ENCODE results near the gene UBE2L3.

UBE2L3 gene

DNA sequence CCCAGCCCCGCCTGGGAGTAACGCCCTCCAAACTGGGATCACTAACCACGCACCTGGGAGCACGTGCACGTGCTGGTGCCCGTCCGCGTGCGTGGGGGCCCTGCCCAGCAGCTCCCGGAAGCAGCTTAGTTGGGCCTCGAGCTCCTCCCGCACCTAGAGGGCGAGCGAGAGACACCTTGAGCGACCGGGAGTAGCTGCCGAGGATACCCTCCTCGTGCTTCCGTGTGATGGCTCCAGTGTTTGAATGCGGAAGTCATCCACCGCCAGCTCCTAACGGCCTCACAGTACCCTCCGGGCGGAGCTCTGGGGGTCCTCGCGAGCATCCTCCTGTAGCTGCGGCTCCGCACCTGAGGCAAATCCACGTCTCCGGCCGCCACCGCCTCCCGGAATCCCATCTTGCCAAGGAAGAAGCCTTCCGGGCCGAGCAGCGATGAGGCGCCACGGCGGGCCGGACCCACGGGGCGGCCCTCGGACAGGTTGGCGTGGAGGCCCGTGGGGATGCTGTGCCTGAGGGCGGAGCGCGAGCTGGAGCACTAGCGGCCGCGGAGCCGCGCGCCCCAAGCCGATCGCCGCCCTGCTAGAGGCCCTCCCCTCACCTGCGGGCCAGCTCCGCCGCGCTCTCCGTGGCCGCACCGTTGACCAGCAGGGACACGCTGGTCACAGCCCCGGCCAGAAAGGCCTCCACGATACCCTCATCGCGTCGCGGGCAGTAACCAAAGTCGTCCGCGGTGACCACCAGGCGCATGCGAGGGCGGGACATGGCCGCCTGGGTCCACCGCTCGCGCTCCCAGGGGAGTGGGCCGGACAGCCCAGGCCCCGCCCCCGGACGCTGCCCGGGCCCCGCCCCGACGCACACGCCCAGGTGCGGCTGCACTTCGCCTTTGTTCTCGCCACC lies 62.0 kb downstream of the UBE2L3 start, which contains the start of gene YDJC:
TSS of gene YDJC (minus strand) at position 768 of the 895 bp plus-strand sequence. CDS start at position 760, 8 bp downstream.
- DNase-seq, result peak; percentile 96
- no peak within 1 kb of the TSS for H4K5ac ChIP-seq (ENCODE audit: low read length)
- peak within 1 kb of the TSS; percentile 80 for H3K4me3 ChIP-seq (ENCODE audit: low read length)
- peaks cover 5% of the 10 kb centered on the region for H3K79me2 ChIP-seq (ENCODE audit: control insufficient read depth, insufficient read depth, low read length)
- no peak within 1 kb of the TSS for H3K27ac ChIP-seq (ENCODE audit: low read depth, low read length)
- peak within 1 kb of the TSS; percentile 87 for H3K4me2 ChIP-seq (ENCODE audit: low read length)
- H4K8ac ChIP-seq (ENCODE audit: low read depth, low read length), result no peak within 1 kb of the TSS
- no CpG with 5 or more reads among the region's 93 CpGs for WGBS (ENCODE audit: extremely low coverage, insufficient coverage, low lambda C conversion rate)
- peaks cover 15% of the 10 kb centered on the region for H3K79me1 ChIP-seq (ENCODE audit: low read length)
- H2BK5ac ChIP-seq (ENCODE audit: low read length), result peak within 1 kb of the TSS; percentile 75
- peak within 1 kb of the TSS; percentile 99 for H3K56ac ChIP-seq (ENCODE audit: low read length)
- H3K4me1 ChIP-seq (ENCODE audit: control insufficient read depth, low read depth, low read length), result no peaks in the 10 kb centered on the region
- no peaks in the 10 kb centered on the region for H3K27me3 ChIP-seq (ENCODE audit: insufficient read depth, low read length, poor library complexity)
- no peak within 1 kb of the TSS for H2BK15ac ChIP-seq (replicated peaks; ENCODE audit: low read depth)
- H3K4ac ChIP-seq (ENCODE audit: low read depth, low read length), result peak within 1 kb of the TSS; percentile 74
- H2AK5ac ChIP-seq (ENCODE audit: low read length), result peak within 1 kb of the TSS; percentile 74
- no peaks in the 10 kb centered on the region for H3K36me3 ChIP-seq (ENCODE audit: control insufficient read depth, insufficient read depth, low read length)
- H3K18ac ChIP-seq (ENCODE audit: low read length), result peak within 1 kb of the TSS; percentile 33
- H2BK120ac ChIP-seq (ENCODE audit: low read depth, low read length), result no peak within 1 kb of the TSS
- peak within 1 kb of the TSS; percentile 98 for H3K9ac ChIP-seq (ENCODE audit: low read length)
- peak within 1 kb of the TSS; percentile 94 for H3K23ac ChIP-seq (ENCODE audit: low read length)

DNA sequence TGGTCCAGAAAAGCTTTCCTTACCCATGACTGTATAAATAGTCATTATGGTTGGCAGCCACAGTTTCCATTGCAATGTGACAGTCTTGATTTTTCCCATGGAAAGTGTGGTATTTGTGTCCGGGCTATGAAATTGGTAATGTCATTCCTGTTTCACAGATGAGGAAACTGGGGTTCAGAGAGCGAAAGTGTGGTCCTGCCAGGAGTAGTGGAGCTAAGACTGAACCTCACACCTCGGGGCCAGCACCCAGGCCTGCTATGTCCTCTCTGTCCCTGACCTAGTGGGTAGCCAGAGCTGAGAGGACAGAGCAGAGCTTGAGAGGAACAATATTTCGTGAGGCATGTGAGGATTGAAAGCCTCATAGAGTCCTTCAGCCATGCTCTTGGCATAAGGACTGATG lies 63.5 kb downstream of the UBE2L3 start:
- H3K9ac ChIP-seq (ENCODE audit: low read length), result no peak overlapping the region
- no peak overlapping the region for H2BK5ac ChIP-seq (ENCODE audit: low read length)
- peaks cover 14% of the 10 kb centered on the region for H3K79me1 ChIP-seq (ENCODE audit: low read length)
- no peak overlapping the region for H2BK15ac ChIP-seq (replicated peaks; ENCODE audit: low read depth)
- H3K56ac ChIP-seq (ENCODE audit: low read length), result no peak overlapping the region
- H3K23ac ChIP-seq (ENCODE audit: low read length), result no peak overlapping the region
- DNase-seq, result no peak
- WGBS (ENCODE audit: extremely low coverage, insufficient coverage, low lambda C conversion rate), result no CpG with 5 or more reads among the region's 4 CpGs
- no peak overlapping the region for H3K4me2 ChIP-seq (ENCODE audit: low read length)
- no peaks in the 10 kb centered on the region for H3K4me1 ChIP-seq (ENCODE audit: control insufficient read depth, low read depth, low read length)
- H2AK5ac ChIP-seq (ENCODE audit: low read length), result no peak overlapping the region
- no peaks in the 10 kb centered on the region for H3K36me3 ChIP-seq (ENCODE audit: control insufficient read depth, insufficient read depth, low read length)
- no peak overlapping the region for H3K27ac ChIP-seq (ENCODE audit: low read depth, low read length)
- no peak overlapping the region for H4K5ac ChIP-seq (ENCODE audit: low read length)
- H3K18ac ChIP-seq (ENCODE audit: low read length), result no peak overlapping the region
- H2BK120ac ChIP-seq (ENCODE audit: low read depth, low read length), result no peak overlapping the region
- no peak overlapping the region for H4K8ac ChIP-seq (ENCODE audit: low read depth, low read length)
- H3K4ac ChIP-seq (ENCODE audit: low read depth, low read length), result no peak overlapping the region
- no peaks in the 10 kb centered on the region for H3K27me3 ChIP-seq (ENCODE audit: insufficient read depth, low read length, poor library complexity)
- H3K79me2 ChIP-seq (ENCODE audit: control insufficient read depth, insufficient read depth, low read length), result peaks cover 5% of the 10 kb centered on the region
- no peak overlapping the region for H3K4me3 ChIP-seq (ENCODE audit: low read length)

DNA sequence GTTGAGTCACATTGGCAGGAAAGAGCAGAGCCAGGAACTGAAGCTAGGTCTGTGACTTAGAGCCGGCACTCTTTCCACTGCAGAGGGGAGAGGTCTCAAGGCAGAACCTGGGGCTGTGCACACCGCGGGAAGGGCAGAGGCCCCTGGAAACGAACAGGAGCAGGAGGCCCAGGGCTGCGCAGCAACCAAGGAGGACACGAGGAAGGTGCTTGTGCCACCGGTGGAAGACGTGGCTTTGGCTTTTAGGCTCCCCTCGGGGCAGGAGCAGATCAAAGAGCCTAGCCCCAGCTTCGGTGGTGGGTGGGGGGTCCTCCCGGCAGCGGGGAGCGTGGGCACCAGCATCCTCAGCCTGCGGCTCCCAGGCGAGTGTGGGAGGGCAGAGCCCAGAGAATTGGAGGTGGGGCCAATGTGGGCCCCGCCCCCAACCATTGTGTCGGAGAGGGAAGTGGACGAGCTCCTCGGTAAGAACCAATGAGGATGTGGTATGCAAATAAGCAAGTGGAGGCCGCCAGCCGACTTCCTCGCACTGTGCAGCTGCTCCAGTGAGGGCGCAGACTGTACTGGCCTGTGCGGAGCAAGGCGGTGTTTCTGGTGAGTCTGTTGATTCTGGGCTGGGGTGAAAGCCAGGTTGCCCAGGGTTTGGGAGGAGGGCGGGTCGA lies 64.9 kb downstream of the UBE2L3 start, which contains the start of gene CCDC116:
TSS of gene CCDC116 (plus strand) at position 524 of the 659 bp plus-strand sequence. CDS start 422 bp downstream, outside the sequence.
- Histone ChIP-seq H3K36me3 (ENCODE audit: control insufficient read depth, insufficient read depth, low read length) (no peaks in the 10 kb centered on the region), H3K4me3 (ENCODE audit: low read length) (no peak within 1 kb of the TSS), H4K5ac (ENCODE audit: low read length) (no peak within 1 kb of the TSS), H3K27ac (ENCODE audit: low read depth, low read length) (no peak within 1 kb of the TSS), H3K18ac (ENCODE audit: low read length) (no peak within 1 kb of the TSS), H3K4me2 (ENCODE audit: low read length) (no peak within 1 kb of the TSS), H2BK15ac (replicated peaks; ENCODE audit: low read depth) (no peak within 1 kb of the TSS), H3K79me1 (ENCODE audit: low read length) (peaks cover 7% of the 10 kb centered on the region), H3K56ac (ENCODE audit: low read length) (no peak within 1 kb of the TSS), H3K79me2 (ENCODE audit: control insufficient read depth, insufficient read depth, low read length) (peaks cover 5% of the 10 kb centered on the region), H4K8ac (ENCODE audit: low read depth, low read length) (no peak within 1 kb of the TSS), H2BK5ac (ENCODE audit: low read length) (no peak within 1 kb of the TSS), H3K9ac (ENCODE audit: low read length) (no peak within 1 kb of the TSS), H2BK120ac (ENCODE audit: low read depth, low read length) (no peak within 1 kb of the TSS), H3K4me1 (ENCODE audit: control insufficient read depth, low read depth, low read length) (no peaks in the 10 kb centered on the region), H3K23ac (ENCODE audit: low read length) (no peak within 1 kb of the TSS), H3K4ac (ENCODE audit: low read depth, low read length) (no peak within 1 kb of the TSS), H3K27me3 (ENCODE audit: insufficient read depth, low read length, poor library complexity) (no peaks in the 10 kb centered on the region), H2AK5ac (ENCODE audit: low read length) (no peak within 1 kb of the TSS)
- peak; percentile 63 for DNase-seq
- no CpG with 5 or more reads among the region's 27 CpGs for WGBS (ENCODE audit: extremely low coverage, insufficient coverage, low lambda C conversion rate)

DNA sequence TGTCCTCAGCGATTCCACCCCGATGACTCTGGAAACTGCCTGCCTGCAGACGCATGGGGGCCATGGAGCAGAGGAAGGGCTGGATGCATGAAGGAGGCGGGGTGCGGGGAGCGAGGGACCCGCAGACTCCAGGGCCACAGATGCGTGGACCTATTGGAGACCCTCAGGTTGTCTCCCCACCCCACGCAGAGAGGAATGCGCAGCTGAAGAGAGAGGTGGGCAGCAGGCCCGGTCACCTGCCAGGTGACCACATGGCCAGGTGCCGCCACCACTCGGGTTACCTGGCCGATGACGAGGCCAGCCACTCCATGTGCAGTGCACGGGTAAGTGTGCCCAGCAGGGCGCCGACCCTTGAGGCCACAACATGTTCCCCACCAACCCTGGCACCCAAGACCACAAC lies 65.4 kb downstream of the UBE2L3 start:
- no peak overlapping the region for H3K56ac ChIP-seq (ENCODE audit: low read length)
- no peak overlapping the region for H3K4me3 ChIP-seq (ENCODE audit: low read length)
- H4K5ac ChIP-seq (ENCODE audit: low read length), result no peak overlapping the region
- no peak overlapping the region for H2BK15ac ChIP-seq (replicated peaks; ENCODE audit: low read depth)
- H3K27me3 ChIP-seq (ENCODE audit: insufficient read depth, low read length, poor library complexity), result no peaks in the 10 kb centered on the region
- H3K36me3 ChIP-seq (ENCODE audit: control insufficient read depth, insufficient read depth, low read length), result no peaks in the 10 kb centered on the region
- H2AK5ac ChIP-seq (ENCODE audit: low read length), result no peak overlapping the region
- no CpG with 5 or more reads among the region's 18 CpGs for WGBS (ENCODE audit: extremely low coverage, insufficient coverage, low lambda C conversion rate)
- H3K9ac ChIP-seq (ENCODE audit: low read length), result no peak overlapping the region
- H4K8ac ChIP-seq (ENCODE audit: low read depth, low read length), result no peak overlapping the region
- DNase-seq, result no peak
- H3K4me2 ChIP-seq (ENCODE audit: low read length), result no peak overlapping the region
- peaks cover 7% of the 10 kb centered on the region for H3K79me1 ChIP-seq (ENCODE audit: low read length)
- H3K4me1 ChIP-seq (ENCODE audit: control insufficient read depth, low read depth, low read length), result no peaks in the 10 kb centered on the region
- no peak overlapping the region for H2BK120ac ChIP-seq (ENCODE audit: low read depth, low read length)
- H3K23ac ChIP-seq (ENCODE audit: low read length), result no peak overlapping the region
- H2BK5ac ChIP-seq (ENCODE audit: low read length), result no peak overlapping the region
- H3K18ac ChIP-seq (ENCODE audit: low read length), result no peak overlapping the region
- no peak overlapping the region for H3K27ac ChIP-seq (ENCODE audit: low read depth, low read length)
- no peak overlapping the region for H3K4ac ChIP-seq (ENCODE audit: low read depth, low read length)
- H3K79me2 ChIP-seq (ENCODE audit: control insufficient read depth, insufficient read depth, low read length), result peaks cover 5% of the 10 kb centered on the region

DNA sequence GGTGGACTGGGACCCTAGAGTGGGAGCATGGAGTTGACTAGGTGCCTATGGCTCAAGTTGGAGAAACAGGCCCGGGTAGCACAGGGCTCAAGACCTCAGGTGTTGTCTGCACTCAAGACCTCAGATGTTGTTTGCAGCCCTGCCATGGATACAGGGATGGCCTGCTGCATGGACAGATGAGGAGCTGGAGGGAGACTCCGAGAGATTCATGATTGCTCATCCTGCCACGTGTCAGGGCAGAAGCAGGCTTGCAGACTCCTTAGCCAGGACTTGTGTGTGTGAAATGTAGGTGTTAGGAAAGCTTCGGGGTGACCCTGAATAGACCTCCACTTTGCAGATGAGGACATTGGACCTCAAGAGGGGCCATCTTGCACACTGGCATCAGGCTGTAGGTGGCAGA lies 66.0 kb downstream of the UBE2L3 start:
- Histone ChIP-seq H3K79me1 (ENCODE audit: low read length) (peaks cover 3% of the 10 kb centered on the region), H3K18ac (ENCODE audit: low read length) (no peak overlapping the region), H3K27me3 (ENCODE audit: insufficient read depth, low read length, poor library complexity) (no peaks in the 10 kb centered on the region), H3K79me2 (ENCODE audit: control insufficient read depth, insufficient read depth, low read length) (peaks cover 2% of the 10 kb centered on the region), H3K27ac (ENCODE audit: low read depth, low read length) (no peak overlapping the region), H3K23ac (ENCODE audit: low read length) (no peak overlapping the region), H3K56ac (ENCODE audit: low read length) (no peak overlapping the region), H3K9ac (ENCODE audit: low read length) (no peak overlapping the region), H2AK5ac (ENCODE audit: low read length) (no peak overlapping the region), H3K4me3 (ENCODE audit: low read length) (no peak overlapping the region), H4K5ac (ENCODE audit: low read length) (no peak overlapping the region), H2BK5ac (ENCODE audit: low read length) (no peak overlapping the region), H4K8ac (ENCODE audit: low read depth, low read length) (no peak overlapping the region), H2BK15ac (replicated peaks; ENCODE audit: low read depth) (no peak overlapping the region), H3K4me2 (ENCODE audit: low read length) (no peak overlapping the region), H3K4me1 (ENCODE audit: control insufficient read depth, low read depth, low read length) (no peaks in the 10 kb centered on the region), H3K36me3 (ENCODE audit: control insufficient read depth, insufficient read depth, low read length) (no peaks in the 10 kb centered on the region), H3K4ac (ENCODE audit: low read depth, low read length) (no peak overlapping the region), H2BK120ac (ENCODE audit: low read depth, low read length) (no peak overlapping the region)
- WGBS (ENCODE audit: extremely low coverage, insufficient coverage, low lambda C conversion rate), result no CpG with 5 or more reads among the region's 4 CpGs
- no peak for DNase-seq
